Activated T-cell treated with anti-CD3 and anti-CD28 coated beads, Interleukin-2, amount 50 U/mL, for 48 hours (primary cell): Measurements from ENCODE around the gene NPM1.

ENCODE experiments used
- DNase-seq, 2 experiments: peaks; one replicate each; pipeline ENCODE4 v3.0.0-alpha.2; 2020

The NPM1 gene

DNA sequence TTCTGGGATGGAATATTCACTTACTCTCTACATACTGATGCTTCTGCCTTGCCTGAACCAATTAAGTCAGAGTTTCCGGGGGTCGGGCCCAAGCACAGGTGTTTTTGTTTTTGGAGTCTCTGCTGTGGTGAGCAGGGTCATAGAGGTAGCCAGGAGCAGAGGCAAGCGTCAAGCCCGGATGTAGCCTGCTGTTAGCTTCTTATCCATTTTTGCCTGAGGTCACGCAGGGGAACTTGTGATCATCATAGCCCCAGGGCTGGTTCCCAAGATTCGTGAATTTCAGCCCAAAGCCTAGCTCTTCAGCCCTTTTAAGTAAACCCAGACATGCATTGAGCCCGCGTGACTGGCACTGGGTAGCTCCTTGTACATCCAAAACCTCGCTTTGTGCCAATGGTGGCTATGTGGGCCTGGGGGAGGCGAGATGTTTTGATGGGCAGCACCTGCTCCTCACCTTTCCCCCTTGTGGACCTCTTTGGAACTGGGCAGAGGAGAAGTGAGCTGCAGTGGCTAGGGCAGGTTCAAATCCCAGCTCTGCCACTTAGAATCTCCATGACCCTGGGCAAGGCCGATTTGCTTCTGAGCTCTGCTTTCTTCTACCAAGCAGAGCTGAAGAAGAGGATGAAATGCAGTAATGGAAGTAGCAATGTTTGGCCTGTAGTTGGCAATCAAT lies 65.5 kb downstream of the NPM1 start:
- DNase-seq = no peak

DNA sequence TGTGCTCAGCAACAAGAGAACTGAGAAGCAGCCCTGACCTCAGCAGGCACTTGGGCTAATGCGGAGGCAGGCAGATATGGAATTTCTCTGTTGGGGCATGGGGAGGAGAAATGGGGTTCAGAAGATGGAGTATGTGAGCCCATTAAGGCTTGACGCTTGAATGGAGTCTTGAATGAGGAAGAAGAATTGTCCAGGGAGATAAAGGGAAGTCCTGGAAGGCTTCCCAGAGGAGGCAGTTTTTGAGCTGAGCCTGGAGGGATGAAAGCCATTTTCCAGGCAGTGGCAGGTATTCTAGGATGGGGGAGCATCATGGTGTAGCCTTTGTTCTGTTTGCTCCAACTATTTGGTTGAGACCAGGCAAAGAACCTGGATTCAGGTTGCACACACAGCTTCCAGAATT lies 66.3 kb downstream of the NPM1 start:
- DNase-seq = no peak

DNA sequence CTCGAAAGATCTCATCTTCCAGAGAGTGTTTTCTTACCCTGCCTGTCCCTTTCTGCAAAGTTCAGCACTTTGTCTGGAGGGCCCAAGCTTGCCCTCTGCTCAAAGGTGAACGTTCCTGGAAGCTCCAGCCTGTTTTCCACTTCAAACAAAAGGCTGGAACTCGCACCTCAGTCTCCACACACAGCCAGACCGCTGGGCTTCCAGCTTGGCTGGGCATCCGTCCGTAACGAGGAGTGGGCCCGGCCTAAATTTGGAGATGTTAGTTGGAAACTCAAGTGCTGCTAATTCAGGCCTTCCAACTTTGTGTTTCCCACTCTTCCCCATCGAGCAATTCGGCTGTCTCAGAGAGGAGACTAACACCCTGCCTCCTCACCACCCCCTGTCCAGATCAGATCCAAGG lies 66.9 kb downstream of the NPM1 start:
- DNase-seq = no peak

DNA sequence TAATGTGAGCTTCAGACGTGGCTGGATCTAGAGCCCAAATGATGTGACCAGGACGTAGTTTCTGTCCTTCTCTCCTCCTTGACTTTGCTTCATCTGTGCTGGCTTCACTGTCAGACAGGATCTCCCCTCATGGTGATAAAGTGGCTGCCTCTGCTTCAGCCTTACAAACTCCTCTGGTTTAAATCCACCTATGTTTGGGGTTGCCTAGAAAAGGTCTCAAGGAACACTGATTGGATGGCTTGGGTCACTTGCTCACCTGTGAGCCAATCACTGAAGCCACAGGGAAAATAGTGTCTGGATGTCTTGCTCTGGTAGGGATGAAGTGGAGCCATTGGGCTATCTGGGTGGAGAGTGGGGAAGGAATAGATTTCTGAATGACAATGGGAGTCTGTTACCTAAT lies 67.9 kb downstream of the NPM1 start:
- DNase-seq = no peak

DNA sequence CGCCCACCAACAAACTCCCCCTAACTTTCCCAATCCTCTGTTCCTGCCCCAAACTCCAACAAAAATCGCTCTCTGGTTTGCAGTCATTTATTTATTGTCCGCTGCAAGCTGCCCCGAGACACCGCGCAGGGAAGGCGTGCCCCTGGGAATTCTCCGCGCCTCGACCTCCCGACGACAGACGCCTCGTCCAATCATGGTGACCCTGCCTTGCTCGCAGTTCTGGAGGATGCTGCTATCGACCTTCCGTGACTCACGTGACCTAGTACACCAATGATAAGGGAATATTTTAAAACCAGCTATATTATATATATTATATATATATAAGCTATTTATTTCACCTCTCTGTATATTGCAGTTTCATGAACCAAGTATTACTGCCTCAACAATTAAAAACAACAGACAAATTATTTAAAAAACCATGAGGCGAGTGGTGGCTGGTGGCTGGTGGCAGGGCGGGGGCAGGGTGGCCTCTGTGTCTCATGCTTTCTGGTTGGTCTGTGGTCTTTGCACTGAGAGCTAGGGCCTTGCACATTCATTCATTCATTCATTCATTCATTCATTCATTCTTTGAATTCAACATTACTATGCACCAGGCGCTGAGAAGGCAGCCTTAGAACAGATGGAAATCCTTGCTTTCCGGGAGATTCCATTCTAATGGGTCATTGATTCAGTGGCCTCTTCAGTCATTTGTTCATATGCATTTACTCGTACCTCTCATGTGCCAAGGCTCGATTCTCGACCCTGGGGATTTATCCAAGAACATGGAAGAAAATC lies 69.7 kb downstream of the NPM1 start:
- no peak for DNase-seq

DNA sequence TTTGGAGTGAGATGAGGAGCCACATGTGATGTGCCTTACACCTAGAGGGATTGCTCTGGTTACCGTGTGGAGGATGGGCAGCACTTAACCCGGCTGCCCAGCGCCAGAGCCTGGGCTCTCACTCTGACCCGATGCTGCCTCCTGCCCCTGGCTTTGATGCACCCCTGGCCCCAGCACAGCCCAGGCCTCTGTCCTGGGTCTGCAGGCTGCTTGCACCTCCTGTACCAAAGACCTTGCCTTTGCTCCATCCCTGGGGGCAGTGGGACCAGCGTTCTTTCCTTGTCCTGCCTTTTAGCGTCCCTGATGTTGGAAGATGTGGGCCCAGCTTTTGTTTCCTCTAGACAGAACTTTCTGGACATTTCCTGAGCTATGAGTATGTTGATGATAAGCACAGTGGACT lies 72.2 kb downstream of the NPM1 start:
- no peak for DNase-seq
